ENCODE results near the gene KLHL13.
"Not testable (repeated sequence)": the region's sequence is repeated elsewhere in the genome, so short reads cannot be mapped to it uniquely, and the experiment has no call there.

Gene KLHL13

GRCh38 chrX:117989512-117989911 lies 127.1 kb downstream of the KLHL13 start:
- DNase-seq, result peak; percentile 42

- DNase-seq, result no peak
Measured at GRCh38 chrX:117987373-117987772, 129.2 kb downstream of the KLHL13 start.

- DNase-seq, result no peak
Measured at GRCh38 chrX:117985241-117985640, 131.4 kb downstream of the KLHL13 start.

GRCh38 chrX:117982694-117983392 lies 133.8 kb downstream of the KLHL13 start:
- no peak for DNase-seq

- no peak for DNase-seq
Measured at GRCh38 chrX:117978402-117978801, 138.2 kb downstream of the KLHL13 start.

- no peak for DNase-seq
Measured at GRCh38 chrX:117977526-117977925, 139.1 kb downstream of the KLHL13 start.

GRCh38 chrX:117973110-117973807 lies 143.4 kb downstream of the KLHL13 start:
- no peak for DNase-seq

- no peak for DNase-seq
Measured at GRCh38 chrX:117972711-117973109, 143.9 kb downstream of the KLHL13 start.

- no peak for DNase-seq
Measured at GRCh38 chrX:117969782-117970181, 146.8 kb downstream of the KLHL13 start.

- no peak for DNase-seq
Measured at GRCh38 chrX:117969328-117969727, 147.3 kb downstream of the KLHL13 start.

GRCh38 chrX:117959045-117959444 lies 157.6 kb downstream of the KLHL13 start:
- no peak for DNase-seq

GRCh38 chrX:117957128-117957527 lies 159.5 kb downstream of the KLHL13 start:
- no peak for DNase-seq

GRCh38 chrX:117939296-117939695 lies 177.3 kb downstream of the KLHL13 start:
- not testable (repeated sequence) for DNase-seq

GRCh38 chrX:117936118-117936517 lies 180.5 kb downstream of the KLHL13 start:
- no peak for DNase-seq

- not testable (repeated sequence) for DNase-seq
Measured at GRCh38 chrX:117930116-117930515, 186.5 kb downstream of the KLHL13 start.

GRCh38 chrX:117919755-117920154 lies 196.9 kb downstream of the KLHL13 start:
- no peak for DNase-seq

- no peak for DNase-seq
Measured at GRCh38 chrX:117910216-117910615, 206.4 kb downstream of the KLHL13 start.

GRCh38 chrX:117898226-117898625 lies 218.4 kb downstream of the KLHL13 start:
- no peak for DNase-seq

GRCh38 chrX:117895418-117895817 lies 221.2 kb downstream of the KLHL13 start:
- DNase-seq, result no peak

- no peak for DNase-seq
Measured at GRCh38 chrX:117892469-117892868, 224.1 kb downstream of the KLHL13 start.

- DNase-seq, result no peak
Measured at GRCh38 chrX:117871796-117872195, 244.8 kb downstream of the KLHL13 start.

- DNase-seq, result no peak
Measured at GRCh38 chrX:117860517-117860916, 256.1 kb downstream of the KLHL13 start.

- DNase-seq, result no peak
Measured at GRCh38 chrX:117854806-117855205, 261.8 kb downstream of the KLHL13 start.

GRCh38 chrX:117851025-117851424 lies 265.6 kb downstream of the KLHL13 start:
- DNase-seq, result no peak
